ENCODE data around the gene LPCAT1.

- TF ChIP-seq CTCF (IDR thresholded peaks at IDR 0.05; ENCODE audit: extremely low read depth in 1 of 2, insufficient read depth in 1 of 2, low read depth in 1 of 2, low read length in 2 of 2) (no peak), EZH2 (IDR thresholded peaks at IDR 0.05; ENCODE audit: borderline replicate concordance, low read depth, low read length, severe bottlenecking) (no peak), POLR2A (IDR thresholded peaks at IDR 0.05; ENCODE audit: low read depth, low read length) (no peak), MAX (IDR thresholded peaks at IDR 0.05; ENCODE audit: insufficient read depth, insufficient read length) (no peak), FOS (IDR thresholded peaks at IDR 0.05; ENCODE audit: borderline replicate concordance, insufficient read depth, low read length) (no peak)
Observed at GRCh38 chr5:1468629-1469527, 54.9 kb downstream of the LPCAT1 start.
